Vagina (tissue), 2 donors: ENCODE results near the gene GOLGA1.

Experiments used
- CTCF ChIP-seq, 3 experiments: fragments of 450-650 bp in 2 of 3; fragments of 200-600 bp in 1 of 3; sonication (generic) in 1 of 3; IDR thresholded peaks; one replicate each; pipeline ENCODE4 v1.5.1; 2017 to 2019; ENCODE audit warnings: antibody characterized with exemption in 3 of 3, mild to moderate bottlenecking in 2 of 3, moderate library complexity in 2 of 3
- POLR2A ChIP-seq, 2 donors: fragments of 450-650 bp; IDR thresholded peaks; one replicate each; pipeline ENCODE4 v1.6.1; 2017; ENCODE audit warnings: antibody characterized with exemption in 2 of 2, mild to moderate bottlenecking in 2 of 2, moderate library complexity in 2 of 2

- no peak for TF ChIP-seq POLR2A (IDR thresholded peaks at IDR 0.05)
- no peak for TF ChIP-seq CTCF (IDR thresholded peaks at IDR 0.05)
These were observed 109.1 kb downstream of the GOLGA1 start for GRCh38 chr9:124831642-124832364.
